HG03432 (cell line): ENCODE measurements around the gene TMEM231.
A peak's percentile ranks its signal among the peaks of the same experiment; 100 is the strongest.
"Not testable (repeated sequence)": the region's sequence is repeated elsewhere in the genome, so short reads cannot be mapped to it uniquely, and the experiment has no call there.

Source experiments
- ATAC-seq: cut with Tn5 transposase; IDR thresholded peaks from one replicate; pipeline ENCODE4 v1.9.1; 2021; ENCODE audit warnings: mild to moderate bottlenecking, moderate library complexity; ENCODE audit not compliant: unreplicated experiment

The TMEM231 gene

DNA sequence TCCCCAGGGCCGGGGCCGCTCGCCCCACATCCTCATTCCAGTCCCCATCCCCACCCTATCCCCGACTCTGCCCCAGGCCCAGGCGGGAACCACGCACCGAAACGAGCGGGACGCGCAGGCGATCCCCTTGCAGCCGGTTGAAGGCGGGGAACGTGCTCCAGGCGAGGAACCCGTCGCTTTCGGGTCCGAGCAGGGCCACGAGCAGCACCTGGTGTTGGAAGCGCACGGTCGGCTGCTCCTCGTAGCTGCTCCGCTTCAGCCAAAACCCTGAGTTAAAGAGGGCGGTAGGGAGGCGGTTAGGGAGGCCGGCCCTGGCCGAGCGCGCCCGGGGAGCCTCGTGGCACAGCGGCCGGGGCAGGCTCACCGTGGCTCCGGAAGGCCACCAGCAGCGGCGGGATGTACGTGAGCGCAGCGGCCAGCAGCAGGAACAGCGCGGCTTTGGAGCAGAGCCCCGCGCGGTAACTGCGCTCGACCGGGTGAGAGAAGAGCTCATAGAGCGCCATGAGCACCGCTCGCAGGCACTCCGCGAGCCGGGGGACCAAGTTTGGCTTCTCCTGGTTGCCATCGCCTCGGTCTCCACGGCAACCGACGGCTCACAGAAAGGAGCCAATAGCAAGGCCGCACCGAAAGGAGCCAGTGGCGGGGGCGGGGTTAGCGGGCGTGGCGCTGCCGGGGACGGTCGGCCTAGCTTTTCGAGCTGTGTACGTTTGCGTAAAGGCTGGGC, at the start of gene TMEM231:
Gene TMEM231, minus strand, starts transcription at position 546 of the 724 bp plus-strand sequence. Its CDS starts 43 bp downstream, at position 503.
- ATAC-seq: peak; percentile 97

DNA sequence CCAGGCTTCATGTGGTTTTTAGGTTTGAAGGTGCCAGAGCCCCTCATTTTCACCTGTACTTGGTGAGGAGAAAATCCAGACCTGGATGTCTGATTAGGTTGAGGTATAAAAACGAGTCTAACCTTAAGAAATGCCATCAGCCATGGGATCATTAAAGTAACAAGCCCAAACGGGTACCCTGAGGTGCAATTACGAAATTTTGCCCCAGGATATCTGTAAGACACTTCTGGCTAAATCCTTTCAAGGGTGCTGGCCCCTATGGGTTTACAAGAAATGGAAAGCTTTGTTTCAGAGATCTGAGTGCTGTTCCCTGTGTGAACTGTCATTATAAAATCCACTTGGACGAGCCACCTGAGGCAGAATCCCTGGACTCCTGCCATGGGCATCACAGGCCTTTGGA, 47.2 kb upstream of the TMEM231 start:
- no peak for ATAC-seq

DNA sequence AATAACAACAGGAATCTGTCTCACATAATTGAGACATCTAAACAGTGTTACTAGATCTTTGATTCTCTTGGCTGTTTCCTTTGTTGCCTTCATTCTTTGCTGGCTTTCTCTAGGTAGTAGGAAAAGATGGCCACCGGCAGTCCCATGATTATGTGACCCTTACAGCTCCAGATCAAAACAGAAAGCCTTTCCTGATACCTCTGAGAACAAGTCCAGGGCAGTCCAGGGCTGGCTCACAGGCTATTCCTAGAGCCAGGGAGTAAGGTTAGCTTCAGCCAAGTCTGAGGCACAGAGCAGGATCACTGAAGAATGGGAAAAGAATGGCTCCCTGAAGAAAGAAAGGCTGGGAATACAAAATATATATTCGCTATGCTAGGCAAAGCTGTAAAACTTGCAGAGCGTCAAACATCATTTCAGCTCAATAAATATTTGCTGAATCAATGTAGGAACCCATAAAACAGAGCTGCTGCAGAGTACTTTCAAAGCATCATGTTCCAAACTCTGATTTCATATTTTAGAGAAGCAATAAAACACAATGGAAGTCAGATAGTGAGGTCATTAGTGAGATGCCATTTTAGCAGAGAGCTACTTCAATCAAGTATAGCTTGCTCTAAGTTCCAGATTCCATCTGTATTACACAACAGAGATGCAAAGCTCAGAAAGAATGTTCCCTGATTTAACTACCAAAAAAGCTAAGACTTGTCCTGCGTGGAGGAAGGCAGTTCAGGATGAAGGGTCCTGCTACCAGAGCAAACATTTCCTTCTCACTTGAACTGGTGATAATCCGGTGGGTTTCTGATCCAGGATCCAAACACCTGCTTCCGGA, 43.6 kb upstream of the TMEM231 start:
- ATAC-seq: no peak

DNA sequence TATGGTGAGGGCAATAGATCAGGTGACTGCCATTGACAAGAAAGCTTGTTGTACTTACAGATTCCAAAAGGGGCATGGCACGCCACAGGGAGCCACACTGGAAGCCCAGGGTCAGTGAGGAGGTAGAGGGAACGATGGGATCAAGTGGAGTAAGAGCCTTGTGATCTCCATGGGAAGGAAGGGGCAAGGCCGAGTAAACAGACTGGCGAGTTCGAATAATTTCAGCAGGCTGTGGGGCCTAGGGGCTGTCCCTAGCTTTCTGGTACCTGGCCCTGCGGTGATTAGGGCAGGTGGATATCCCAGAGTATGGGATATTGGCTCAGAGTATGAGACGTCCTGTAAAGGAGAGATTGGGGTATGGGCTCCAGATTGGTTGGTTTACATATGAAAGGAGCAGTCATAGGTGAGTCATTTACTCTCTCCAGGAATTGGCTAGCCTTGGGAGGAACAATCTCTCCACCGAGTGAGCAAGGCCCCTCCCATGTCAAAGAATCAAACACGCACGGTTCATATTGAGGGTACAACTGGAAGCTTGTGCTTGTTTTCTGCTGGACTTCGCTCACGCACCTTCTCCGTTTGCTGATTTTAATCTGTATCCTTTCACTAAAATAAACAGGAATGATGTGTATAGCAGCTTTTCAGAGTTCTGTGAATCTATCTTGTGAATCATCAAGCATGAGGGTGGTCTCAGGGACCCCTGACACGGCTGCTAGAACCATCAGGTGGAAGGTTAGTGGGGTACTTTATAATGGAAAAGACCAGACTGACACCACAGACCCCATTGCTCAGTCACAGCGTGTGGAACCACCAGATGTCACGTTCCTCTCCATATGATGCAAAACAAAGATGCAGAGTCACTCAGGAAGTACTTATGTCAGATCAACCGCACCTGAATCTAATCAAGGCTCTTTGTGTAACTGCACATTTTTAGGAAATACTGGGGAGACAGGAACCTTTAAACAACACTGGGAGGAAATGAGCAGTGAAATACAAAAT, 38.1 kb upstream of the TMEM231 start:
- ATAC-seq: no peak

DNA sequence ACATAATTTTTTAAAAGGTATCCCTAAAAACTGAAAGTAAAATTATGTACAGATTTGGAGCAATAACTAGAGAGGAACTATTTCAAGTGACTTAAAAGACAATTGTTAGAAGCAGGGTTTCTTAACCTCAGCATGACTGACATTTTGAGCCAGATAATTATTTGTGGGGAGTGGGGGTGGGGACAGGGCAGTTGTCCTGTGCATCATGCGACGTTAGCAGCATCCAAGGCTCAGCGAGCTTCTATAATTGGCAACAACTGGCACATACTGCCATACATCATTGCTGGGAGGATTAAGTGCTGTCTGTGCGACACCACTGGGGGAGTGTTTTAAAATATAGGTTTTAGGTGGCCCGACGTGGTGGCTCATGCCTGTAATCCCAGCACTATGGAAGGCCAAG, 37.3 kb upstream of the TMEM231 start:
- no peak for ATAC-seq

DNA sequence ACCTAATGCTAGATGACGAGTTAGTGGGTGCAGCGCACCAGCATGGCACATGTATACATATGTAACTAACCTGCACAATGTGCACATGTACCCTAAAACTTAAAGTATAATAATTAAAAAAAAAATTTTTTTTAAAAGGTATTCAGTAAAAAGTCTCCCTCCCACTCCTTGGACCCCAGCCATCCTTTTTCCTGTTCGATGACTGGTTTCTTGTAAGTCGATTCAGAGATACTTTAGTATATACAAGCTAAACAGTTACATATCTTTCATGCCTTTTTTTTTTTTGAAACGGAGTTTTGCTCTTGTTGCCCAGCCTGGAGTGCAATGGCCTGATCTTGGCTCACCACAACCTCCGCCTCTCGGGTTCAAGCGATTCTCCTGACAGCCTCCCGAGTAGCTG, 35.9 kb upstream of the TMEM231 start:
- not testable (repeated sequence) for ATAC-seq

DNA sequence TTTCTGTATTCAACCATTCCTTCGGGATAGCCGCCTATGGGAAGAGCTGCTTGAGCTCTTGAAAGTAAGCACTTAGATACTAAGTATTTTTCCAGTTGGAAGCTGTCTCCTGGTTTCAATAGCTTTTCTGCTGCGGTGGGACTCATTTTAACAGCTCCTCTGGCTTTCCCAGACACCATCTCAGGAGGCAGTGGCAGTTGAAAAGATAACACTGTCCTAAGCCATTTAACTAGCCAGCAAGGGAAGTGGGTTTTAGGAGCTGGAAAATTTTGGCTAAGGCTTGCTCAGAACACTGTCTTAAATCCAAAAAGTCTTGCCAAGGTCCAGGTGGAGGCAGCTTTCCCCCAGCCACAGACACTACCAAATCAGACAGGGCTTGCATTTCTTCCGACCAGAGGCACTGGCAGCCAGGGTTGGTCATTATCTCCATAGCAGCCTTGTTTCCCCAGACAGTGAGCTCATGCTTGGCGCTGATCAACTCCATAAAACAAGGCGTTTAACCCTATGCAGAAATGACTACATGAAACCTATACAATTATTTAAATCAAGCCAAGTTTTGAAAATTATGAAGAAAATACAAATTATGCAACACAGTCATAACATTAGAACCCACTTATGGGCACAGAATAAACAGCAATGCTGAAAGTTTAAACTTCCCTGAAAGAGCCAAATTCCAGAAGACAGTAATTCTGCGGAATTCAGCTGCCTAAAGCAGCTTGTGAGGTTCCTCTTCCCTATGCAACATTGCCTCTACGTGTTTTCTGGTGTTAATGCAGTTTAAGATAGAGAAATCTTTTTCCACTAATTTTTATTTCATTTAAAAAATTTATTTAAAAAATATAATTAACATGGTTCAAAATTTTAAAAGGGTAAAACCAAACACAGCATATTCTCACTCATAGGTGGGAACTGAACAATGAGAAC, 35.1 kb upstream of the TMEM231 start:
- ATAC-seq: no peak

DNA sequence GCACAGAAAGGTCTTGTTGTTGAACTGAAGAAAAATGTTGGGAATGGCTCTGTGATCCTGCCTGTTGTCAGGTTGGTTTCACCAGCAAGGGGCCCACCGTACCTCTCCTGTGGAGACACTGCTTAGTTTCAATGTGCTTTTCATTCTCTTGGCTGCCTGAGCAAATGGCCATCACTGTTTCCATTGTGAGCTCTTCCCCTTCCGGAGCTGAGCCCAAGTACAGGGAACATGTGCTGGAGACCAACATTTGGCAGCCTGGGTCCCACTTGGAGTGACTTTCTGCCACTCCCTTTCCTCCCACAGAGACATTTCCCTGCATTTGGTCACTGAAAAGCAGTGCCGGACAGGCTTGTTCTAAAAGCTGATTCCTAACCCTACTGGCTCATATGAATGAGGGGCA, 33.3 kb upstream of the TMEM231 start:
- no peak for ATAC-seq

- no peak for ATAC-seq
These were observed 32.7 kb upstream of the TMEM231 start for GRCh38 chr16:75588716-75589115.

GRCh38 chr16:75584108-75584507, 28.1 kb upstream of the TMEM231 start:
- ATAC-seq: peak; percentile 63

GRCh38 chr16:75579281-75579834, 23.3 kb upstream of the TMEM231 start:
- ATAC-seq: no peak

GRCh38 chr16:75578725-75579124, 22.7 kb upstream of the TMEM231 start:
- no peak for ATAC-seq

DNA sequence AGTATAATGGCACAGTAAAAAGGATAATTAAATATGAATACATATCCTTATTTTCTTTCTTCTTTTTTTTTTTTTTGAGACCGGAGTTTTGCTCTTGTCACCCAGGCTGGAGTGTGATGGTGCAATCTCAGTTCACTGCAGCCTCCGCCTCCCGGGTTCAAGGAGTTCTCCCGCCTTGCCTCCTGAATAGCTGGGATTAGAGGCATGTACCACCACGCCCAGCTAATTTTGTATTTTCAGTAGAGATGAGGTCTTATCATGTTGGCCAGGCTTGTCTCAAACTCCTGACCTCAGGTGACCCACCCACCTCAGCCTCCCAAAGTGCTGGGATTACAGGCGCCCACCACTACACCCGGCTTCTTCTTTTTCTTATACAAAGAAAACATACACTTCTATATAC, 22.2 kb upstream of the TMEM231 start:
- no peak for ATAC-seq

DNA sequence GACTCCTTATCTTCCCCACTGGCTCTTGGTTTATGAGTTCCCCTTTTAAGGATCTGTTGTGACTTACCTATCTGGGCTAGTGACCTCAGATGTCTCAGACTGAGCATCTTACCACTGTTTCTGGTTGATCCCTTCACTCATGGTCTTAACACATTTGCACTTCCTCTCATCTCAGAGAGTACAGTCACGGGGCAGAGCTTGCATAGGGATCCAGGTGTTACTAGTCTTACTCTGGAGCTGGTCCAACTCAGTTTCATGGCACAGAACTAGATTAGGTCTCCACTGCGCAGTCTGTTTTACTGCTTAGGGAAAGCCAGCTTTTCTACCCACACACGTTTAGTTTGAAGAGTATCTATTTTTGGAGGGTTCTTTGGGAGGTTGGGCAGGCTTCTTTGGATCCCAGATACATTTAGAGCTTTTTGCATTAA, 20.3 kb upstream of the TMEM231 start:
- ATAC-seq: peak; percentile 65

GRCh38 chr16:75575958-75576357, 19.9 kb upstream of the TMEM231 start:
- ATAC-seq: no peak

DNA sequence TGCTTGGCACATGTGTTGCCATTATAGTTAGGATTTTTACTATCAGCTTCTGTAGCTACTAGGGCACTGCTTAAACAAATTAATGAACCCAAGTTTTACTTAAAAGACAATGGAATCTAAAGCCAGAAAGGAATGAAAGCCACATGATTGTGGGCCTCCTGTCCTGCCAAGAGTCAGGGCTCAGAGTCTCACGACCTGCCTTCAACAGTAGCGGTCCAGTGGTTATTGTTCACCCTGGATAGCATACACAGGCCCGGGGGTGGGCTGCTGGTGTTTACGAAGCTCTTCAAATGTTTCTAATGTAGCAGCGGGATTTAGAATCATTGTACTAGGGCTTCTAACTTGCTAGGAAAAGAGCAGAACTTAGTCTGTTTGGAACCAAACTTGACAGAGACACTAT, 17.9 kb upstream of the TMEM231 start:
- ATAC-seq: no peak

DNA sequence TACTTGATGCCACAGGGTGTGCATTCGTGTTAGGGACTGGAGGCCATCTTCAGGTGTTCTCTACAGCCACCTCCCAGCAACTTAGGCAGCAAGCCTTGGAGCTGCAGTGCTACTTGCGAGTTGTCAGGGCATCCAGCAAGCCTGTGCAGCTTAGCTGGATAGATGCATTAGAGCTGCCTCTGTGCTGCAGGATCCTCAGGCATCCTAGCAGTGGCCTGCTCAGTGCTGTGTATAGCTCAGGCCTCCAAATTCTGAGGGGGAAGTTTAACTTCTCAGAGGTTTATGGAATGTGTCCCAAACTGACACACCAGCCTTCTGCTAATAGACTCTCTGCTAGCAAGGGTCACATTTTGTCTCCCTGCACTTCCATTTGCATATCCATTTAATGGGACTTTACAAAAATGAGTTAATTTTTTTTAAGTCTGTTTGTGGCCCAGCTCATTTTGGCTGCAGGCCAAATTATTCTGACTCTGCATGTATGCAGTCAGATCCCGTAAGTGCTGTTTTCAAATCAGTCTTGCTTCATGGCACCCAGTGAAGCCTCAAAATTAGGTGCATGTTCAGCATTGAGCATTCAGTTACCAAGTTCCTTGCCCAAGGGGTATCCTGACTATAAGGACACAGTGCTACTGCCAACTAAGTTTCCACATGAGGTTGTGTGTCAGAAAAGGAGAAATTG, 17.0 kb upstream of the TMEM231 start:
- ATAC-seq: no peak

- ATAC-seq: no peak
These were observed 14.5 kb upstream of the TMEM231 start for GRCh38 chr16:75570396-75571065.
